Vagina (tissue), 2 donors: ENCODE data around the gene TMEM132C.

Source experiments
- CTCF ChIP-seq, 3 experiments: fragments of 450-650 bp in 2 of 3; fragments of 200-600 bp in 1 of 3; sonication (generic) in 1 of 3; IDR thresholded peaks; one replicate each; pipeline ENCODE4 v1.5.1; 2017 to 2019; ENCODE audit warnings: antibody characterized with exemption in 3 of 3, mild to moderate bottlenecking in 2 of 3, moderate library complexity in 2 of 3
- POLR2A ChIP-seq, 2 donors: fragments of 450-650 bp; IDR thresholded peaks; one replicate each; pipeline ENCODE4 v1.6.1; 2017; ENCODE audit warnings: antibody characterized with exemption in 2 of 2, mild to moderate bottlenecking in 2 of 2, moderate library complexity in 2 of 2
- POLR2AphosphoS5 ChIP-seq, 2 donors: sonication (generic); formaldehyde crosslinking; IDR thresholded peaks; one replicate each; pipeline ENCODE4 v1.9.0; 2017; ENCODE audit warnings: antibody characterized with exemption in 2 of 2, mild to moderate bottlenecking in 2 of 2, low read depth in 1 of 2; ENCODE audit not compliant: insufficient read depth in 1 of 2

- TF ChIP-seq CTCF (IDR thresholded peaks at IDR 0.05) (no peak), POLR2A (IDR thresholded peaks at IDR 0.05) (no peak), POLR2AphosphoS5 (IDR thresholded peaks at IDR 0.05; ENCODE audit: insufficient read depth in 1 of 2, low read depth in 1 of 2) (no peak)
These were observed 352.3 kb downstream of the TMEM132C start for GRCh38 chr12:128619263-128619662.
